K562 (cell line): ENCODE data around the gene ACOT7. TPM values are rescaled to one million over a fixed set of nuclear protein-coding genes. Genes with fewer than 3 reads are reported as not detected.
A peak's percentile ranks its signal among the peaks of the same experiment; 100 is the strongest.

Experiments used
- ATAC-seq: fragments of 200-7000 bp; cut with Tn5 transposase; 3 replicates; pipeline ENCODE4 v1.9.1; 2020; ENCODE audit warnings: moderate library complexity
- BruUV-seq: library from RNA; stranded (reverse); fragments of 400-500 nt; replicated peaks from 2 replicates; lab custom pipeline; 2021; lab: Mats Ljungman, UMichigan
- CTCF ChIA-PET: fragments of 300-600 bp; formaldehyde crosslinking; extraction: SDS; loops from one replicate; lab custom pipeline; 2021; ENCODE audit warnings: low intra/inter-chr PET ratio; lab: Yijun Ruan, JAX
- POLR2A ChIA-PET: fragments of 300-600, 350-650 bp; sonication (Branson Sonifier 250); formaldehyde crosslinking; extraction: SDS; loops from one replicate; lab custom pipeline; 2021; ENCODE audit warnings: antibody characterized with exemption, inconsistent platforms; lab: Yijun Ruan, JAX
- DNase-seq, 4 experiments: peaks; one replicate each; pipeline versions ENCODE4 v3.0.0 to v3.0.0-alpha.2; 2011 to 2018; ENCODE audit warnings: low spot score in 3 of 4, mixed read lengths in 3 of 4; ENCODE audit errors: extremely low read depth in 1 of 4
- FAIRE-seq: peaks from 2 replicates; lab custom pipeline; 2011; peaks lifted over from hg19 to GRCh38; lab: Jason Lieb, UNC
- H2AFZ ChIP-seq: 2 replicates; pipeline ENCODE4 v1.6.0; 2011; ENCODE audit warnings: low read depth, low read length, control low read depth, inconsistent platforms
- H3K27ac ChIP-seq: fragments of 200-600 bp; 3 replicates; pipeline ENCODE4 v1.8.0; 2011; ENCODE audit warnings: low read depth, mild to moderate bottlenecking, control low read depth, inconsistent platforms, low read length, moderate library complexity, mixed read lengths; ENCODE audit errors: extremely low read depth
- H3K27me3 ChIP-seq, 2 experiments: fragments of 300-600 bp in 1 of 2; 2 replicates in 1 of 2; 3 replicates in 1 of 2; pipeline versions ENCODE4 v1.6.0 to v1.8.0; 2011; ENCODE audit warnings: inconsistent platforms in 2 of 2, low read length in 2 of 2, mild to moderate bottlenecking in 1 of 2, mixed read lengths in 1 of 2, moderate library complexity in 1 of 2; ENCODE audit not compliant: control insufficient read depth in 2 of 2, insufficient read depth in 2 of 2
- H3K36me3 ChIP-seq: fragments of 300-600 bp; 3 replicates; pipeline ENCODE4 v1.8.0; 2011; ENCODE audit warnings: mild to moderate bottlenecking, low read length, inconsistent platforms; ENCODE audit not compliant: control insufficient read depth, insufficient read depth
- H3K4me1 ChIP-seq, 2 experiments: fragments of 200-600 bp in 1 of 2; replicated peaks in 1 of 2; 2 replicates in 1 of 2; 3 replicates in 1 of 2; pipeline versions ENCODE4 v1.5.1 to v1.8.0; 2011; ENCODE audit warnings: inconsistent platforms in 2 of 2, low read length in 2 of 2, mild to moderate bottlenecking in 1 of 2, mixed read lengths in 1 of 2, moderate library complexity in 1 of 2; ENCODE audit not compliant: control insufficient read depth in 2 of 2, insufficient read depth in 2 of 2
- H3K4me2 ChIP-seq: 2 replicates; pipeline ENCODE4 v1.6.1; 2011; ENCODE audit warnings: low read length, control low read depth, inconsistent platforms, mixed read lengths; ENCODE audit not compliant: insufficient read depth
- H3K4me3 ChIP-seq: fragments of 200-600 bp; sonication (generic), shearing (Covaris generic); 2 replicates; pipeline ENCODE4 v1.5.1; 2016; ENCODE audit warnings: control low read depth, inconsistent platforms
- H3K79me2 ChIP-seq: fragments of 200-600 bp; 3 replicates; pipeline ENCODE4 v1.8.0; 2011; ENCODE audit warnings: low read length, inconsistent platforms; ENCODE audit not compliant: control insufficient read depth, insufficient read depth
- H3K9ac ChIP-seq, 2 experiments: 2 replicates each; pipeline versions ENCODE4 v1.6.0 to v1.6.1; 2011; ENCODE audit warnings: low read depth in 2 of 2, low read length in 2 of 2, control low read depth in 1 of 2, inconsistent platforms in 1 of 2, mild to moderate bottlenecking in 1 of 2, mixed read lengths in 1 of 2; ENCODE audit not compliant: insufficient read depth in 1 of 2
- H3K9me1 ChIP-seq: one replicate; pipeline ENCODE4 v1.6.0; 2011; ENCODE audit warnings: inconsistent platforms, mild to moderate bottlenecking, low read length, moderate library complexity; ENCODE audit not compliant: control insufficient read depth, insufficient read depth
- H3K9me3 ChIP-seq: replicated peaks from 2 replicates; pipeline ENCODE4 v1.5.1; 2011; ENCODE audit warnings: low read depth, low read length, inconsistent platforms; ENCODE audit not compliant: control insufficient read depth, insufficient read depth
- H4K20me1 ChIP-seq: replicated peaks from 2 replicates; pipeline ENCODE4 v1.6.1; 2011; ENCODE audit warnings: low read length, inconsistent platforms, mixed read lengths; ENCODE audit not compliant: control insufficient read depth, insufficient read depth
- BRCA1 ChIP-seq, 2 experiments: fragments of 450-650 bp in 1 of 2; sonication (generic) in 1 of 2; formaldehyde crosslinking in 1 of 2; IDR thresholded peaks; 2 replicates each; pipeline versions ENCODE4 v1.5.0 to v1.6.1; 2017 to 2020; ENCODE audit warnings: mild to moderate bottlenecking in 1 of 2, missing genetic modification reagents in 1 of 2
- CBX8 ChIP-seq: fragments of 200-600 bp; sonication (generic); IDR thresholded peaks from 2 replicates; pipeline ENCODE4 v1.6.1; 2012; ENCODE audit warnings: borderline replicate concordance, mixed run types, low read depth, mild to moderate bottlenecking, moderate library complexity, mixed read lengths, low read length, control low read depth, inconsistent platforms; ENCODE audit not compliant: poor library complexity, severe bottlenecking; ENCODE audit errors: extremely low read depth
- CREBBP ChIP-seq: IDR thresholded peaks from one replicate; pipeline ENCODE4 v1.6.1; 2012; ENCODE audit warnings: low read depth, mild to moderate bottlenecking, control low read depth, inconsistent platforms, low read length
- CSDE1 ChIP-seq, 2 experiments: fragments of 450-650 bp; IDR thresholded peaks; 2 replicates each; pipeline ENCODE4 v1.6.1; 2016; ENCODE audit warnings: mild to moderate bottlenecking in 1 of 2
- E2F8 ChIP-seq: fragments of 450-650 bp; IDR thresholded peaks from 2 replicates; pipeline ENCODE4 v1.7.1; 2018; ENCODE audit warnings: mild to moderate bottlenecking, low read depth; ENCODE audit not compliant: partially characterized antibody
- NCOA1 ChIP-seq: fragments of 450-650 bp; IDR thresholded peaks from 2 replicates; pipeline ENCODE4 v1.6.1; 2016; ENCODE audit warnings: low read depth
- NELFE ChIP-seq: IDR thresholded peaks from 2 replicates; pipeline ENCODE4 v1.6.1; 2011; ENCODE audit warnings: mild to moderate bottlenecking; ENCODE audit not compliant: insufficient read depth, insufficient read length
- PML ChIP-seq: IDR thresholded peaks from 2 replicates; pipeline ENCODE4 v1.6.1; 2012; ENCODE audit warnings: low read length, inconsistent platforms
- SETDB1 ChIP-seq: IDR thresholded peaks from one replicate; pipeline ENCODE4 v1.6.1; 2012; ENCODE audit warnings: low read length, control low read depth, inconsistent platforms
- SMAD3 ChIP-seq: fragments of 450-650 bp; formaldehyde crosslinking; conservative IDR thresholded peaks from 2 replicates; pipeline ENCODE4 v1.4.0; 2020; ENCODE audit warnings: mild to moderate bottlenecking
- SPI1 ChIP-seq: IDR thresholded peaks from 2 replicates; pipeline ENCODE4 v1.6.1; 2011; ENCODE audit warnings: low read depth, low read length, control low read depth, borderline replicate concordance
- STAG1 ChIP-seq: sonication (generic); formaldehyde crosslinking; IDR thresholded peaks from 2 replicates; pipeline ENCODE4 v1.5.0; 2020; ENCODE audit warnings: missing genetic modification reagents, borderline replicate concordance
- TEAD4 ChIP-seq, 2 experiments: sonication (generic) in 1 of 2; formaldehyde crosslinking in 1 of 2; IDR thresholded peaks; 2 replicates each; pipeline versions ENCODE4 v1.6.1 to v1.8.0; 2012 to 2022; ENCODE audit warnings: borderline replicate concordance in 1 of 2, inconsistent platforms in 1 of 2, low read length in 1 of 2, mild to moderate bottlenecking in 1 of 2, missing genetic modification reagents in 1 of 2
- ZBTB34 ChIP-seq: fragments of 250-450 bp; sonication (Bioruptor Pico); IDR thresholded peaks from 2 replicates; pipeline ENCODE4 v1.8.0; 2021; ENCODE audit warnings: mild to moderate bottlenecking, moderate library complexity
- WGBS: fragments of 100-300 bp; shearing (Covaris generic); methylation state at CpG from one replicate; pipeline ENCODE4 v1.1.6; 2016; ENCODE audit warnings: low coverage, mixed read lengths; ENCODE audit not compliant: insufficient coverage; ENCODE audit errors: missing lambda C conversion rate; 5-methylcytosine and 5-hydroxymethylcytosine counted together
- in situ Hi-C: fragments of 300-500 bp; cut with MboI; formaldehyde crosslinking; loops from 4 replicates; pipeline ENCODE4 v1.15.0; 2018; ENCODE audit warnings: inconsistent platforms, mixed read lengths
- intact Hi-C: fragments of 100-400 bp; cut with micrococcal nuclease; formaldehyde crosslinking; loops from 2 replicates; pipeline ENCODE4 v1.14.2; 2022
- polyA plus RNA-seq, 8 experiments: library from polyadenylated mRNA; depleted of rRNA in 4 of 8; stranded (reverse) in 5 of 8; unstranded in 3 of 8; fragments of >200 nt; fragmentation: Nextera tagmentation in 2 of 8; fragmentation: Illumina TruSeq in 1 of 8; extraction: Ambion mirVana in 2 of 8; extraction: Trizol in 1 of 8; gene quantifications; 2 replicates each; pipeline versions ENCODE4 v1.2.1 to v1.2.3, GENCODE V29; 2011 to 2014; ENCODE audit warnings: inconsistent platforms in 1 of 8, missing spikeins in 1 of 8
- total RNA-seq, 7 experiments: library from RNA; depleted of rRNA in 6 of 7; stranded (reverse); fragments of >200 nt in 6 of 7; fragmentation: Illumina TruSeq in 2 of 7; extraction: Trizol in 2 of 7; gene quantifications; 2 replicates each; pipeline versions ENCODE4 v1.2.1 to v1.2.3, GENCODE V29; 2011 to 2021; ENCODE audit warnings: low replicate concordance in 1 of 7
- TF ChIP-seq, protein P1 (sequence below): fragments of 450-650 bp; conservative IDR thresholded peaks from 2 replicates; pipeline ENCODE4 v1.6.1; 2016; ENCODE audit warnings: missing genetic modification characterization, low read depth, mild to moderate bottlenecking, missing compliant biosample characterization, moderate library complexity

ACOT7 gene
- total and polyA plus RNA-seq, 9 of the 15 experiments (the other 6 are each of a cell fraction or from before 2014, with no cell fraction given): 7.0 to 92.6 (median 37.2) TPM

DNA sequence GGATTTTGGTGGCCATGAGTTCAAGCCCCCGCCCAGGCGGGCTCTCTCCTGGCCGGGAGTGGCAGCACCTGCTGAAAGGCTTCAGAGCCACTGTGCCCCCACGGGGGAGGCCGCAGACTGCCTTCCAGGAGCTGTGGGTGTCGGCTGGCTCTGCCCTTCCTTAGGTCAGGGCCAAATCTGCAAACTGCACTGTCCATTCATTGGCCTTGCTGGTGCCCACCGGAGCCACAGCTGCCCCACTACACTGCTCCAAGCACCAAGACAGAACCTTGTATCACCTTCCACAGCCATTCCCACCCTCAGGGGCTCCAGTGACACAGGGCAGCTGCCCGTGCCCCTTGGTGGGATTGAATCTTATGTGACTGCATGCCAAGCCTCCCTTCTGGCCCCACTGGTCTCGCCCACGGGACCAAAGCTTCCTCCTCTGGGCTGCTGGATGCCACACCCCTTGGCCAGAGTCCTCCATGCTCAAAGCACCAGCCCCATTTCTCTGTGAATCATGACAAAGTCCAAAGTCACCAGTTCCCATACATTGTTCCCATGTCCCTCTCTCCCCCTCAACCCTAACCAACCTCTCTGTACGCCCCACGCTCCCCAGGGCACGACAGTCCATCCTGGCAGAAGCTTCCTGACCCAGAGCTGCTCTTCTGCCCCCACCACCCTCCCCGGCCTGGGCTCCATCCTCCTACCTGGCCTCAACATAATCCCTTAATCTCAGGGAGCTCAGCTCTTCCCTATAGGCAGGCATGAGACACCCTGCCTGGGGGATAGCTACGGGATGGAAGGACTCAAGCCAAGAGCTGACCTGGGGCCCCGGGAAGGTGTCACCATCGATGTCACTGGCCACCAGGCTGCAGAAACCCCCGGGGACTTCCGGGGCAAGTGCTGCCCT lies 111.8 kb downstream of the ACOT7 start:
- ATAC-seq: no peak
- 41% methylated on average over 19 of the region's 19 CpGs for WGBS
- CTCF ChIA-PET: interaction anchor here (1.5 to 2.5 kb wide), 3 partner anchors 33 to 62 kb away, joined by 6 to 20 read pairs (median 10); no protein-coding TSS in a partner anchor
- Histone ChIP-seq H3K9ac (peak overlapping the region in 1 of 2 experiments; percentile 49; a peak in 2 of 4 replicates), H3K27ac (no peak overlapping the region)
- in situ Hi-C loops: no loop called here
- no peak for TF ChIP-seq ZBTB34
- no peak for TF ChIP-seq CREBBP
- no peak for TF ChIP-seq STAG1 (CRISPR knock-in tag)
- TF ChIP-seq SPI1: no peak
- TF ChIP-seq, protein P1, sequence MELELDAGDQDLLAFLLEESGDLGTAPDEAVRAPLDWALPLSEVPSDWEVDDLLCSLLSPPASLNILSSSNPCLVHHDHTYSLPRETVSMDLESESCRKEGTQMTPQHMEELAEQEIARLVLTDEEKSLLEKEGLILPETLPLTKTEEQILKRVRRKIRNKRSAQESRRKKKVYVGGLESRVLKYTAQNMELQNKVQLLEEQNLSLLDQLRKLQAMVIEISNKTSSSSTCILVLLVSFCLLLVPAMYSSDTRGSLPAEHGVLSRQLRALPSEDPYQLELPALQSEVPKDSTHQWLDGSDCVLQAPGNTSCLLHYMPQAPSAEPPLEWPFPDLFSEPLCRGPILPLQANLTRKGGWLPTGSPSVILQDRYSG: no peak
- no peak for TF ChIP-seq NCOA1
- TF ChIP-seq CBX8: no peak
- no peak for TF ChIP-seq SETDB1
- TF ChIP-seq NELFE: no peak
- no peak for TF ChIP-seq CSDE1 (IDR thresholded peaks at IDR 0.05)
- no peak for TF ChIP-seq TEAD4 (IDR thresholded peaks at IDR 0.05; ENCODE audit: low read length)
- no peak for TF ChIP-seq TEAD4 (CRISPR knock-in tag; IDR thresholded peaks at IDR 0.05; ENCODE audit: borderline replicate concordance)
- no peak for TF ChIP-seq SMAD3 (CRISPR knock-in tag)
- TF ChIP-seq E2F8: no peak
- TF ChIP-seq PML: no peak
- no peak for TF ChIP-seq BRCA1 (IDR thresholded peaks at IDR 0.05)
- no peak for TF ChIP-seq BRCA1 (CRISPR knock-in tag; IDR thresholded peaks at IDR 0.05)
- TF ChIP-seq, all 486 proteins: peak for 0
- intact Hi-C loops: loop anchor here (2.0 kb wide), 1 partner anchor 35 kb away; no protein-coding TSS in a partner anchor
- no peak overlapping the region for H3K4me3 ChIP-seq
- peaks cover 3% of the 10 kb centered on the region; the same call in 1 of the 2 replicates for H4K20me1 ChIP-seq
- no peaks in the 10 kb centered on the region for H3K9me3 ChIP-seq
- no peak overlapping the region for H3K4me2 ChIP-seq
- no peak for DNase-seq
- H3K79me2 ChIP-seq: no peaks in the 10 kb centered on the region
- peaks cover 0 to 44% of the 10 kb centered on the region in 2 experiments; a peak in 2 of 5 replicates for H3K4me1 ChIP-seq
- FAIRE-seq: no peak
- no TSS peak for BruUV-seq
- POLR2A ChIA-PET: interaction anchor here (0.6 to 1.2 kb wide), 2 partner anchors 15 to 41 kb away, joined by 4 read pairs; no protein-coding TSS in a partner anchor
- H3K36me3 ChIP-seq: no peaks in the 10 kb centered on the region
- no peaks in the 10 kb centered on the region for H3K9me1 ChIP-seq
- no peak overlapping the region for H2AFZ ChIP-seq
- no peaks in the 10 kb centered on the region; a peak in 1 of 5 replicates for H3K27me3 ChIP-seq
